ENCODE data around the gene BANF1.

BANF1 gene

GRCh38 chr11:66001942-66002647 is at the start of gene BANF1, which contains the start of gene EIF1AD:
Gene BANF1, plus strand, starts transcription at chr11:66002503. Its CDS starts 748 bp downstream, at chr11:66003251.
Gene EIF1AD, minus strand, starts transcription at chr11:66002157. Its CDS starts 1,768 bp downstream, at chr11:66000389.
- peak; percentile 98 for DNase-seq (ENCODE audit: low read depth)

- no peak for DNase-seq (ENCODE audit: low read depth)
These were observed 48.8 kb upstream of the BANF1 start for GRCh38 chr11:65953471-65953870.

GRCh38 chr11:65954771-65955170 is 47.5 kb upstream of the BANF1 start:
- DNase-seq (ENCODE audit: low read depth), result no peak

GRCh38 chr11:65958291-65958690 is 44.0 kb upstream of the BANF1 start:
- no peak for DNase-seq (ENCODE audit: low read depth)

- DNase-seq (ENCODE audit: low read depth), result no peak
These were observed 43.4 kb upstream of the BANF1 start for GRCh38 chr11:65958774-65959420.

- DNase-seq (ENCODE audit: low read depth), result no peak
These were observed 41.5 kb upstream of the BANF1 start for GRCh38 chr11:65960824-65961266.

GRCh38 chr11:65961267-65962140 is 40.8 kb upstream of the BANF1 start, which contains the start of gene SART1:
Gene SART1, plus strand, starts transcription at chr11:65961734. Its CDS starts 47 bp downstream, at chr11:65961781.
- DNase-seq (ENCODE audit: low read depth), result peak; percentile 96

- DNase-seq (ENCODE audit: low read depth), result no peak
These were observed 40.1 kb upstream of the BANF1 start for GRCh38 chr11:65962141-65962564.

- no peak for DNase-seq (ENCODE audit: low read depth)
These were observed 37.4 kb upstream of the BANF1 start for GRCh38 chr11:65964906-65965305.

- no peak for DNase-seq (ENCODE audit: low read depth)
These were observed 36.1 kb upstream of the BANF1 start for GRCh38 chr11:65965986-65966762.

GRCh38 chr11:65967329-65967934 is 34.9 kb upstream of the BANF1 start:
- DNase-seq (ENCODE audit: low read depth), result no peak

- DNase-seq (ENCODE audit: low read depth), result no peak
These were observed 33.5 kb upstream of the BANF1 start for GRCh38 chr11:65968600-65969482.

- no peak for DNase-seq (ENCODE audit: low read depth)
These were observed 30.2 kb upstream of the BANF1 start for GRCh38 chr11:65972116-65972515.

GRCh38 chr11:65973439-65974110 is 28.7 kb upstream of the BANF1 start:
- no peak for DNase-seq (ENCODE audit: low read depth)

GRCh38 chr11:65975771-65976170 is 26.5 kb upstream of the BANF1 start:
- no peak for DNase-seq (ENCODE audit: low read depth)

- DNase-seq (ENCODE audit: low read depth), result no peak
These were observed 25.8 kb upstream of the BANF1 start for GRCh38 chr11:65976216-65977176.

- no peak for DNase-seq (ENCODE audit: low read depth)
These were observed 24.5 kb upstream of the BANF1 start for GRCh38 chr11:65977621-65978390.

Data from fibroblast of gingiva (primary cell).